HG03066 (cell line): ENCODE data around the gene PACRGL.
"Not testable (repeated sequence)": the region's sequence is repeated elsewhere in the genome, so short reads cannot be mapped to it uniquely, and the experiment has no call there.

Experiments
- ATAC-seq: cut with Tn5 transposase; IDR thresholded peaks from one replicate; pipeline ENCODE4 v1.9.1; 2021; ENCODE audit warnings: low read depth; ENCODE audit not compliant: unreplicated experiment

PACRGL gene

GRCh38 chr4:20723019-20723418 lies 22.8 kb downstream of the PACRGL start:
- no peak for ATAC-seq

DNA sequence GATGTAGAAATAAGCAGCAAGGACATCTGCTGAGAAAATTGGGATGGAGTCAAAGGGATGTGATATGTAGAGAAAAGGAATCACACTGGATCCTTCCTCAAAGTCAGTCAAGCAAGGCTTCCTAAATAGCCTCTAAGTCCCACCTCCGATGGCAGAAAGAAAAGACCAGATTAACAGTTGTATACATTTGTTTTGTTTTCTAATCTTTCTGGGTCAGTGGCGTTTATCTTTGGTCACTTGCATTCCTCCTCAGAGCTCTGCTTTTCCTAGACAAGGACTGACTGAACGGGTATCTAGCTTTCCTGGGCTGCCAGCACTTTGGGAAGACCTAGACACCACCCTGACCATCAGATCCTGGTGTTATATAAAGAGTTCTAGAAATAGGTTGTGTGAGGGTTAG lies 23.2 kb downstream of the PACRGL start:
- no peak for ATAC-seq

DNA sequence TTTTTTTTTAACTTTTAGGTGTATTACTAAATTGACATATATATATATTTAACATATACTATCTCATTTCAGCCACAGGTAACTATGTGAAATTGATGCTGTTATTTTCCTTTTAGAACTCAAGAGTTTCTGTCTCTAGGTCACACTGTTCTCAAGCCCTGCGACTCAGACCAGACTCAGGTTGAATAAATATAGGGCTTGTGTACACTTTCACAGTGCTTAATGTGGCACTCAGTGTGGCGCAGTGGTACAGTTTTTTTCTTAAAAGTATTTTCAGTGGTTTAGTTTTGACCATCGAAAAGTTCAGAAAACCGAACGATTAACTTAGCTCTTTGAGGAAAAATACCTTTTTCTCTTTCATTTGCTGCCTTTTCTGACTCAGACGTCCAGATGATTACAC lies 24.7 kb downstream of the PACRGL start:
- ATAC-seq: peak; percentile 78

DNA sequence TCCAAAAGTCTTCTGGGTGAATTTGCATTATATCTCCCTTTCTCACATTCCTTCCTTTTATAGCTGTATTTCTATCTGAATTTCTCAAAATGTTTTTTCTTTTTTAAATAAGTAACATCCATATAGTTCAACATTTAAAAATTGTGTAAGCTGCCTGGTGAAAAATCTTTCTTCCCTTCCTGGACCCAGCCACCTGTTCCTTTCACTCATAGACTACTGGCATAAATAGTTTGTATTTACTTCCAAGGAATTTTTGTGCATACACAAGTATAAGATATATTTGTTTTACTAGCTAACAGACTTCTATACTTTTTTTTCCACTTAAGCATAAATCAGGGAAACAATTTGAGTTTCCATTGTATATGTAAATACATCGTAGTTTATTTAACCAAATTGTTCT lies 35.7 kb downstream of the PACRGL start:
- no peak for ATAC-seq

GRCh38 chr4:20746000-20746399 lies 45.7 kb downstream of the PACRGL start:
- not testable (repeated sequence) for ATAC-seq

GRCh38 chr4:20752641-20753040 lies 52.4 kb downstream of the PACRGL start:
- no peak for ATAC-seq

DNA sequence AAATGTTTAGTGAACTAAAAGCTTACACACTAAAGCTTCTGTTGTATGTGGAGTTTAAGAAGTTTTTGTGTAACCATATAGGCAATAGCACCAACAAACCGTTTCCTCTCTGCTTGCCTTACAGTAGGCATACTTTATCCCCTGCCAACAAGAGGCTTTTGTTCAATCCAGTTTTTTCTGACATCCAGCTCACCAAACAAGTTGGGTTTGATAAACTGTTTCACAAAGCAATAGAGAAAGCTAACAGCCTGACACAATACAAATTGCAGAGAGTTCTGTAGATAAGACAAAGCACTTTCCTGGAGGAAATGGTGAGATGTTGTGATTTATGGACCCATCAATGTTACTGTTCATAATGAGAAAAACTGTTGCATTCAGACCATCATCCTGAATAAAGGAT lies 53.8 kb downstream of the PACRGL start:
- no peak for ATAC-seq

- ATAC-seq: no peak
Observed at GRCh38 chr4:20760053-20760452, 59.8 kb downstream of the PACRGL start.

GRCh38 chr4:20761382-20761781 lies 61.1 kb downstream of the PACRGL start:
- ATAC-seq: no peak

- no peak for ATAC-seq
Observed at GRCh38 chr4:20761826-20762225, 61.6 kb downstream of the PACRGL start.

DNA sequence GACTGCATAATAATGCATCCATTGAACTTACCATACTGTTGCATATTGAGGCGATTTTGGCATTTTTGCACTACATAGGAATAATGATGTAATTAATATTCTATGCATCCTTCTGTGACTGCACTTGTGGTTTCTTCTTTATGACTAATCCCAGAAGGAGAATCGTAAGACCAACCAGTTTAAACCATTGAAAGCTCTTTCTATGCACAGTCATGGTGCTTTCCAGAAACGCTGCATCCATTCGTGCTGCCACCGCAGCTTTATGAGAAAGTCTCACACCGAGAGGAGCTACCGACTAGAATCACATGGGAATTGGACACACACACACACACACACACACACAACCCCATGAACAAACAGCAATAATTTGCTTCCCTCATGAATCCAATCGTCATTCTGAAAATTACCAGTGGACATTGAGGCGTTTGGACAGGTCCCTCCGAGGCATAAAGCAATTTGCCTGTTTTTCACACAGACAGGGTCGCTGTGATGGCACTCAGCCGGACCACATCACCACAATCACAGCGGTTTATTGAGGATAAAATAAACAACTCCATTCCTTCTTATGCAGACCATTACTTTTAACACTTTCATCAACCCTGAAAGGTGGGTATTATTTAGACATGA lies 64.2 kb downstream of the PACRGL start:
- no peak for ATAC-seq

DNA sequence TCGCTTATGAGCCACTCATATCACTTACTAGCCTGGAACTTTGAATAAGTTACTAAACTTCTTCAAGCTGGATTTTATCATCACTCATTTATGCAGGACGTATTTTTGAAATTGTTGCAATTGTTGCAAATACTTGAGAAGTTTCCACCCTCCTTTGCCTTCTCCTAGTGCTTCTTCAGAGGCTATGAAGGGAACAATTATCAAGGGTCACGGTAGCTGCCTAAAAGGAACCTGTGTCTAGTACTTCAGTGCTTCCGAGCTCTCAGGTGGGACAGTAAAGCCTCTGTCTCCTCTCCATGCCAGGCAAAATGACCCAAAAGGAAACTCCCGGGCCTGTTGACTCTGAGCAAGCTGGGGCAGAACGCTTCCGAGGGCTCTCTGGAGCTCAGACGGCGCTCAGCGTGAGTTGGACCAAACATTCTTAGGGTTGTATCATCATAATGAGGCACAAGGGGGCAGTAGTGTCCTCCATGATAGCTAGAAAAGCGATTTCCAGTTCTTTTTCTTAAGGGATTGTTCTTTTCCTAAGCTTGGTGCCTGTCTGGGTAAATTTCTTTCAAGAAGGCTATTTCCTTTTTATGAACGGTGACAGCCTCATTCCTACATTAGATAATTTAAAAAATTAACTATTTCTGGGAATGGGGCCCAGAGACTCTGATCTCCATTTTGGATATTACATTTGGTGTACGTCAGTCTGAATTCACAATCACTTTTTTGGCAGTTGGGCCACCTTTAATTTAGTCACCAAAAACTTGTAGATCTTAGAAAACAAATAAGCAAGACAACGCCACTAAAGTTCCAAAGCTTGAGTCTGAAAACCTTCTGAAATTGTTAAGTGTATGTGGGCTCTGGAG lies 73.1 kb downstream of the PACRGL start:
- no peak for ATAC-seq

- ATAC-seq: no peak
Observed at GRCh38 chr4:20778896-20779295, 78.6 kb downstream of the PACRGL start.

- not testable (repeated sequence) for ATAC-seq
Observed at GRCh38 chr4:20783134-20783533, 82.9 kb downstream of the PACRGL start.

GRCh38 chr4:20787940-20788665 lies 87.8 kb downstream of the PACRGL start:
- no peak for ATAC-seq
